GM08714 (cell line): ENCODE data around the gene NOXO1.

Source experiments
- H3K4me3 ChIP-seq: fragments of 200-500 bp; sonication (Bioruptor generic); 2 replicates; pipeline ENCODE4 v1.5.1; 2014; ENCODE audit warnings: mild to moderate bottlenecking, low read length, inconsistent platforms
- ZNF274 ChIP-seq: IDR thresholded peaks from 2 replicates; pipeline ENCODE4 v1.6.1; 2012; ENCODE audit warnings: mild to moderate bottlenecking, low read depth, low read length

NOXO1 gene

GRCh38 chr16:1982991-1983543 lies 1.8 kb upstream of the NOXO1 start:
- TF ChIP-seq ZNF274, result no peak
- peak overlapping the region; percentile 88; the same call in 1 of the 2 replicates for H3K4me3 ChIP-seq

- H3K4me3 ChIP-seq, result no peak overlapping the region
- no peak for TF ChIP-seq ZNF274
Measured at GRCh38 chr16:1982013-1982433, 754 bp upstream of the NOXO1 start.

DNA sequence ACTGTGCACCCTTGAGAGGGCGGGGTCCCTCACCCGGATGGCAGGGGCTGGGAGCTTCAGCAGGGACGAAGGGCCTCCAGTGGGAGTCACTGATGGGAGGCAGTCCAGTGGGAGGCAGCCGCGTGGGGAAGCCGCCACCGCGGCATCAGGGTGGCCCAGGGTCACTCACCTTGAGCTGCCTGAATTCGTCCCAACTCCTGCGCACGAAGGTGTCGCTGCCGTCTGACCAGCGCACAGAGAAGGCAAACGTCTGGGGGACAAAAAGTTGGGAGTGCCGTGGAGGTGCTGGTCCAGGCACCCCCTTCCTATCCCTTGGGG lies 540 bp downstream of the NOXO1 start:
- H3K4me3 ChIP-seq, result no peak overlapping the region
- TF ChIP-seq ZNF274, result no peak

- no peak overlapping the region for H3K4me3 ChIP-seq
- TF ChIP-seq ZNF274, result no peak
Measured at GRCh38 chr16:1980030-1980769, 1.1 kb downstream of the NOXO1 start.

DNA sequence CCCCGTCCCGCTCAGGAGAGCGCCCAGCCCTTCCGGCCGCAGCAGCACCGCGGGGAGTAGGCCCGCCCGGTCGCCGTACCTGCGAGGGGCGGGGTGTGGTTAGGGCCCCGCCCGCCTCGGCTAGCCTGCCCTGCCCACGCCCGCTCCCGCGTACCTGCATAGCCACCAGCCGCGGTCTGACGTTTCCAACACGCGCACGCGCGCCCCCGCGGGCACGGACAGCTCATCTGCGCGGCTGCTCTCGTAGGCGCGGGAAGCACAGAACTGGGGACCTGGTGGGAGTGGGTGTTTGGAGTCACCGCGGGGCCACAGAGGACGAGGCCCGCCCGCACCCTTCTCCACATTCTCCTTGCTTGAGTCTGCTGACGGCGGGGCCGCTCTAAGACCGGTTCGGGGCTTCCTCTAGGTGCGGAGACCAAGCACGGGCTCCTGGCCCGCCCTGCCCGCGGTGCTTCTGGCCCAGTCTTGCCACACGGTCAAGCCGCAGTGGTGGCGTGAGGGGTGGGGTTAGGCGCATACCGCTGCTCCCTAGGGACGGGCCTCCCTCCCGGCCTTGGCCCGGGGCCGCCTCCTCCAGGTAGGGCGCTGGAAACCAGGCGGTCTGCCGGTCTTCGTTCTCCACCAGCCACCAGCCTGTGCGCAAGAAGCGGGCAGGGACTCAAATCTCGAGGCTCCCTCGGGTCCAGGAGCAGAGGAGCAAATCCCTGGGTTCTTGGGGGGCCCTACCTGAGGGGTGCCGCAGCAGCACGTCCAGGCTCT lies 1.8 kb downstream of the NOXO1 start:
- H3K4me3 ChIP-seq, result no peak overlapping the region
- no peak for TF ChIP-seq ZNF274

DNA sequence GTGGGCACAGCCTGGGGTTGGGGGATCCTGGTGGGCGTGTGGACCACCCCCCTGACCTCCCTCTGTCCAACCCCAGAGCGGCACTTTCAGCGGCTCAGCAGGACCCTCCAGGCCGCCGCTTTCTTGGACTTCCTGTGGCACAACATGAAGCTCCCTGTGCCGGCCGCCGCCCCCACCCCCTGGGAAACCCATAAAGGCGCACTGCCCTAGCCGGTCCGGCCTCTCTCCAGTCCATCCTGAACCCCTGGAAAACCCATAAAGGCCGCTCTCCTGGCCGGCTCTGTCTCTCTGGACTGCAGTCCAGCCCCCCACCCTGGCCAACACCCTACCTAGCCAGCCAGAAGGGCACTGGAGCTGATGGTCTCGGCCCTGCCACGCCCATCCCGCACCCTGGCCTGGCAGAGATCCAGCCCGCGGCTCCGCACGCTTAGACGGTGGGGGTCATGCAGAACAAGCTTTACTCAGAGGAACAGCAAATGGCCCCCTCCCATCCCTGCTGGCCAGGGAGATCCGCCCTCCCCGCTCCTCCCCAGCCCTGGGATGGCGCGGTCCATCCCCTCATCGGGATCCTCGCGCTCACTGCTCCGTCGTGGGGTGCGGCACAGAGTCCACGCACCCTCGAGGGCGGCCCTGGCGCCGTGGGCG lies 2.7 kb downstream of the NOXO1 start:
- no peak overlapping the region for H3K4me3 ChIP-seq
- TF ChIP-seq ZNF274, result no peak

DNA sequence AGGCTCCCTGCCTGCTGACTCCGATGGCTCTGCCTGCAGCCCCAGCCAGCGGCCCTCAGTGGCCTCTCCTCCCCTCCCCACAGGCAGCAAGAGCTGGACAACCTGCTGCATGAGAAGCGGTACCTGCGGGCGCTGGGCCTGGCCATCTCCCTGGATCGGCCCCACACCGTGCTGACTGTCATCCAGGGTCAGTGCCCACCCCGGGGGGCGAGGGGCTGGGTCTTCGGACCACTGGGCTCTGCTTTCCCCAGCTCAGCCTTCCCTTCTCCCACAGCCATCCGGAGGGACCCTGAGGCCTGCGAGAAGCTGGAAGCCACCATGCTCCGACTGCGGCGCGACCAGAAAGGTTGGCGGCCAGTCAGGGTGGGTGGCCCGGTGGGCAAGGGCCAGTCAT lies 3.4 kb downstream of the NOXO1 start:
- no peak for TF ChIP-seq ZNF274
- H3K4me3 ChIP-seq, result no peak overlapping the region

DNA sequence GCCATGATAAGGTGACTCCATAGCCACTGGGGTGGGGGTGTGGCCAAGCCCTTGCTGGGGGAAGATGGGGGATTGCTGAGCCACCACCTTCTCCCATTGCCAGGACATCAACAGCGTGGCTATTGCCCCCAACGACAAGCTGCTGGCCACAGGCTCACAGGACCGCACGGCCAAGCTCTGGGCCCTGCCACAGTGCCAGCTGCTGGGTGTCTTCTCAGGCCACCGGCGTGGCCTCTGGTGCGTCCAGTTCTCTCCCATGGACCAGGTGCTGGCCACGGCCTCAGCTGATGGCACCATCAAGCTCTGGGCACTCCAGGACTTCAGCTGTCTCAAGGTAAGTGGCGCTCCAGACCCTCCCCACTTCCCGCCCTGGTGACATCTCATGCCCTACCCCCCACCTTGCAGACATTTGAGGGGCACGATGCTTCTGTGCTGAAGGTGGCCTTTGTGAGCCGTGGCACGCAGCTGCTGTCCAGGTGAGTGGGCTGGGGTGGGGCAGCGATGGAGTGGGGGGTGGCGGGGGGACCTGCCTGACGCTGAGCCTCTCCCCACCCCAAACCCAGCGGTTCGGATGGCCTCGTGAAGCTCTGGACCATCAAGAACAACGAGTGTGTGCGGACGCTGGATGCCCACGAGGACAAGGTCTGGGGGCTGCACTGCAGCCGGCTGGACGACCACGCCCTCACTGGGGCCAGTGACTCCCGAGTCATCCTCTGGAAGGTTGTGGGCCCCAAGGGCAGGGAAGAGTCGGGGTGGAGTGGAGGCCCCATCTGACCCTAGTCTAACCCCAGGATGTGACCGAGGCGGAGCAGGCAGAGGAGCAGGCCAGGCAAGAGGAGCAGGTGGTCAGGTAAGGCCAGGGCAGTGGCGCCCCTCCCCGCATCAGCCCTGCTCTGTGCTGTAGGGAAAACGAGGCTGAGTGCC lies 4.1 kb downstream of the NOXO1 start:
- H3K4me3 ChIP-seq, result no peak overlapping the region
- TF ChIP-seq ZNF274, result no peak

GRCh38 chr16:1976216-1976520 lies 5.1 kb downstream of the NOXO1 start:
- no peak for TF ChIP-seq ZNF274
- H3K4me3 ChIP-seq, result no peak overlapping the region

DNA sequence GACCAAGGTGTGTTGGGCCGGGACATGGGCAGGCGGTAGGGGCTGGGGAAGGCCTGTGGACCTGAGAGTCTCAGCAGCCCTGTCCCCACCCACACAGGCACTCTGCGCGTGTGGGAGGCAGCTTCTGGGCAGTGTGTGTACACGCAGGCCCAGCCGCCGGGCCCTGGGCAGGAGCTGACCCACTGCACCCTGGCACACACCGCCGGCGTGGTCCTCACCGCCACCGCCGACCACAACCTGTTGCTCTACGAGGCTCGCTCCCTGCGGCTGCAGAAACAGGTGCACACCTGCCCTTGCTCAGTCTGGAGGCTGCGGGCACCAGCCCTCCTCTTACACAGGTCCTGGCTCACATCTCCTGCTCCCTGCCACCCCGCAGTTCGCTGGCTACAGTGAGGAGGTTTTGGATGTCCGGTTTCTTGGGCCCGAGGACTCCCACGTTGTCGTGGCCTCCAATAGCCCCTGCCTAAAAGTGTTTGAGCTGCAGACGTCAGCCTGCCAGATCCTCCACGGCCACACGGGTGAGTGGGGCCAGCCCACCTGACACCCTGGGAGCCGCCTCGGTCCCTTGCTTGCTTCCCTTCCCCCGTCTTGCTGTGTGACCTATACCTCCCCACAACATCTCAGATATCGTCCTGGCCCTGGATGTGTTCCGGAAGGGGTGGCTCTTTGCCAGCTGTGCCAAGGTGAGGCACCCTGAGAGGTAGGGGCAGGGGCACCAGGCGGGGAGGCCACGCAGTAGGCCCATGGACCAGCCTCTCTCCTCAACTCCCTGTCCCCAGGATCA lies 5.6 kb downstream of the NOXO1 start:
- TF ChIP-seq ZNF274, result no peak
- H3K4me3 ChIP-seq, result no peak overlapping the region

DNA sequence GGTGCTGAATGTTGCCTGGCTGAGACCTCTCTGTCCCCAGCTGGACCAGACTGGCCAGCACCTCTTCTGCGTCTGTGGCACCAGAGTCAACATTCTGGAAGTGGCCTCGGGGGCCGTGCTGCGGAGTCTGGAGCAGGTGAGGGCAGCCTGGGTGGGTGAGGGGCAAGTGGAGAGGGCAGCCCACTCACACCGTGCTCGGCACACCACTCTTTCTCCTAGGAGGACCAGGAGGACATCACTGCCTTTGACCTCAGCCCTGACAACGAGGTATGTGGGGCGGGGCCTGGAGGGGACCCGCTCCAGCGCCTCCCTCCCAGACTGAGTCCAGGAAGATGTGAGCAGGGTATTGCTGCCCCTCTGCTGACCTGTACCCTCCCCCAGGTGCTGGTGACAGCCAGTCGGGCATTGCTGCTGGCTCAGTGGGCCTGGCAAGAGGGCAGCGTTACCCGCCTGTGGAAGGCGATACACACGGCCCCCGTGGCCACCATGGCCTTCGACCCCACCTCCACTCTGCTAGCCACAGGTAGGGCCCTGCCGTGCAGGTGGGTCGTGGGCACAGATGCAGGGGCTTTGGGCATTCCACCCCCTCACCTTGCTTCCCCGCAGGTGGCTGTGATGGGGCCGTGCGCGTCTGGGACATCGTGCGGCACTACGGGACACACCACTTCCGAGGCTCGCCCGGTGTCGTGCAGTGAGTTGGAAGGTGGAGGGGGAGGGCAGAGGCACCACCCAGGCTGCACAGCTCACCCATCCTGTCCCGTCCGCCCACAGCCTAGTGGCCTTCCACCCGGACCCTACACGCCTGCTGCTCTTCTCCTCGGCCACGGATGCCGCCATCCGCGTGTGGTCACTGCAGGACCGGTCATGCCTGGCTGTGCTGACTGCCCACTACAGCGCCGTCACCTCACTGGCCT lies 6.9 kb downstream of the NOXO1 start:
- TF ChIP-seq ZNF274, result no peak
- no peak overlapping the region for H3K4me3 ChIP-seq

DNA sequence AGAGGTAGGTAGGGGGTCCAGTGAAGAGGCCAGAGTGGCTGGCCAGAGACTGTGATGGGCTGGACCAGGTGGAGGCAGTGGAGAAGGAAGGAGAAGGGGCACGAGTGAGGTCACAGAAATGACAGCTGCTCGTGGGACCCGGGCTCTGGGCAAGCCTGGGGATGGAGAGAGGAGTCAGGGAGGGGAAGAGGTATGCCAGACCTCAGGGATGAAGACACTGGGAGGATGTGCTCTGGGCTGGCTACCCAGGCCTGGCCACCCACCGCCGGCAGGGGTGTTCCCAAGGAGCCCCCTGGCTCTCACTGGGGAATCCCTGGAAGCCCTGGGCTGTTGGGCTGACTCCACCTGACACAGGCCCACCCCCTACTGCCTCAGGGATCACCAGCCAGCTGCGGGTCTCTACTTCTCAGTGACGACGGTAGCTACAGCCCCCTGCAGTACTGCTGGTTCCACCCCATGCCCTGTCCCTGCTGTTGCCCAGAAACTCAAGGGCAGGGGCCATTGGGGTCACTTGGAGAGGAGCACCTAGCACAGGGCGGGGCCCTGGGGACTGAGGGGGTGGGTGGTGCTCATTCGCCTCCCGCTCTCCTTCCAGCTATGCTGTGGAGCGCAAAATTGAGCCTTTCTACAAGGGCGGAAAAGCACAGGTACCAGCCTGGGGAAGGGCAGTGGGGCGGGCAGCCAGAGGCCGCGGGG lies 7.7 kb downstream of the NOXO1 start:
- H3K4me3 ChIP-seq, result no peak overlapping the region
- TF ChIP-seq ZNF274, result no peak
